ENCODE measurements around the gene DOP1A. TPM values are rescaled to one million over a fixed set of nuclear protein-coding genes. Genes with fewer than 3 reads are reported as not detected.

The DOP1A gene, protein sequence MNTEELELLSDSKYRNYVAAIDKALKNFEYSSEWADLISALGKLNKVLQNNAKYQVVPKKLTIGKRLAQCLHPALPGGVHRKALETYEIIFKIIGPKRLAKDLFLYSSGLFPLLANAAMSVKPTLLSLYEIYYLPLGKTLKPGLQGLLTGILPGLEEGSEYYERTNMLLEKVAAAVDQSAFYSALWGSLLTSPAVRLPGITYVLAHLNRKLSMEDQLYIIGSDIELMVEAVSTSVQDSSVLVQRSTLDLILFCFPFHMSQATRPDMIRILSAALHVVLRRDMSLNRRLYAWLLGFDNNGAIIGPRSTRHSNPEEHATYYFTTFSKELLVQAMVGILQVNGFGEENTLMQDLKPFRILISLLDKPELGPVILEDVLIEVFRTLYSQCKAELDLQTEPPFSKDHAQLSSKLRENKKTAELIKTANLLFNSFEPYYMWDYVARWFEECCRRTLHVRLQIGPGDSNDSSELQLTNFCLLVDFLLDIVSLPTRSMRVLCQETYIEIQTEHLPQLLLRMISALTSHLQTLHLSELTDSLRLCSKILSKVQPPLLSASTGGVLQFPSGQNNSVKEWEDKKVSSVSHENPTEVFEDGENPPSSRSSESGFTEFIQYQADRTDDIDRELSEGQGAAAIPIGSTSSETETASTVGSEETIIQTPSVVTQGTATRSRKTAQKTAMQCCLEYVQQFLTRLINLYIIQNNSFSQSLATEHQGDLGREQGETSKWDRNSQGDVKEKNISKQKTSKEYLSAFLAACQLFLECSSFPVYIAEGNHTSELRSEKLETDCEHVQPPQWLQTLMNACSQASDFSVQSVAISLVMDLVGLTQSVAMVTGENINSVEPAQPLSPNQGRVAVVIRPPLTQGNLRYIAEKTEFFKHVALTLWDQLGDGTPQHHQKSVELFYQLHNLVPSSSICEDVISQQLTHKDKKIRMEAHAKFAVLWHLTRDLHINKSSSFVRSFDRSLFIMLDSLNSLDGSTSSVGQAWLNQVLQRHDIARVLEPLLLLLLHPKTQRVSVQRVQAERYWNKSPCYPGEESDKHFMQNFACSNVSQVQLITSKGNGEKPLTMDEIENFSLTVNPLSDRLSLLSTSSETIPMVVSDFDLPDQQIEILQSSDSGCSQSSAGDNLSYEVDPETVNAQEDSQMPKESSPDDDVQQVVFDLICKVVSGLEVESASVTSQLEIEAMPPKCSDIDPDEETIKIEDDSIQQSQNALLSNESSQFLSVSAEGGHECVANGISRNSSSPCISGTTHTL (N-terminal part only)
- total RNA-seq (2022; extraction: Qiagen RNA extraction) = 2.2 to 4.3 TPM (median 2.7 TPM) in 5 replicates

DNA sequence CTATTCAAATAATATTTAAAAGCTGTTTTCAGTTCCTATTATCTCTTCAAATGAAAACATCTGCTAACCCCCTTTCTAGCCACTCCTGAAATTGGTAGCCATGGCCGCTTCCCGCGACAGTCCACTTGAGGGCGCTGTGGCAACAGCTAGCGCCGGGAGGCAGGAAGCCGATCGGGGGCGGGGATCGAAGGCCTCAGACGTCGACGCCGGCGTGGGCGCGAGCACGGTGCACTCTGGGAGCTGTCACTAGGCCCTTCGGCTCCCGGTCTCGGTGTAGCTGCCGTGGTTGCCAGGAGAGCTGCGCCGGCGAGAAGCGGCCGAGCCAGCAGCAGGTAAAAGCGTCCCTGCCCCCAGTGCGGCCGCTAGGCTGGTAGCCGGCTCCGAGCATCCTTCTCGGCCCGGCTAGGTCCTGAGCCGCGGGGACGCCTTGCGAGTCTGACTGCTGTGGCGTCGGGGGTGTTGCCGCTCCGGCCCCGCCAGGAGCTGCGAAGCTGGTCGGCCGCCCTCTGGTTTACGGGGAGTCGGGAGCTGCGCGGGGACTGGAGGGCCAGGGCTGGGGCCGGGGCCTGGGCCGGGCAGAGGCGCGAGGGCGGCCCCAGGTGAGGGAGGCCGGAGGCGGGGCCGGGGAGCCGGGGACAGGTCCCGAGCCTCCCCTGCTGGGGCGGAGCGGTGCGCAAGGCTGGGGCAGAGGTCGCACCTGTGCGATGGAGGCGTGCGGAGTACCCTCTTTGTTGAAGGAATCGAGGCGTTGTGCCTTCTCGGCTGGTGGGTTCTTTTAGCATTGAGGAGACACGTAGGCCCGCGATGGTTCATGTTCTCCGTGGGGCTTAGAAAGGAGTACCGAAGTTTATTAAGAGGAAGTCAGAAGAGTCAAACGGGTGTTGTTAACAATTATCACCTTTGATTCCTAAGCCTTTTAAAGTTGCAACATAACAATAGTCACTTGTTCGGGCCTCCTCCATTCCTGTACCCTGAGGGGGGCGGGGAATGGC, at the start of gene DOP1A:
TSS of gene DOP1A (plus strand) at position 224 of the 992 bp plus-strand sequence. CDS start 29,307 bp downstream, outside the sequence.

DNA sequence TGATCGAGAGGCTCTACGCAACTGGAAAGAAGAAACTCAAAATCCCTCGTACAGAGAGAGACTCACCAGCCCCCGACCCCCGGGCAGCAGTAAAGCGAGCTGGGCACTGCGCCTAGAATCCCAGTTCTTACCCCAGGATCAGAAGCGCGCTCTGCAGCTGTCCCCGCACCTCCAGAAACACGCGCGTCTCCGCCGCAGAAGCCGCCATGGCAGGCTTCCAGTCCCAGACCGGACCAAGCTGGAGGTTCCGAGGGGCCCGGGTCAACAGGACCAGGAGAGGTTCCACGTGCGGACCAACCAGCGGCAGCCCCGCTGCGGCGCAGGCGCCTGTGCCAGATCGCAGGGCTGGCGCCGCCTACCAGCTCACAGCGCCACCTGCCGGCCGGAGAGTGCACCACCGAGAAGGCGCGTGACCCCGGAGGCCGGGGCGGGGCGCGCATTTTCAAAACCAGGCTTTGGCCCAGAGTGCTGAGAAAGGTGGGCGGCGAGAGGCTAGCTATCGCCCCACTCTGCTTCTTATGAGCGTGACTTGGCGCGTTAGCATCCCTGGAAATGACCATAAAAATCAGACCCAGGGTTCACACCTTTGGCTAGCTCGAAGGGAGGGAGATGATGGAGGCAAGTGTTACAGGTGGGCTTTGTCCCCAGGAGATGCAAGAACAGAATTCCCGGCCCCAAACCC, 1.8 kb upstream of the DOP1A start, which contains the start of gene UBE3D:
TSS of gene UBE3D (minus strand) at position 331 of the 682 bp plus-strand sequence. CDS start at position 208, 123 bp downstream.

DNA sequence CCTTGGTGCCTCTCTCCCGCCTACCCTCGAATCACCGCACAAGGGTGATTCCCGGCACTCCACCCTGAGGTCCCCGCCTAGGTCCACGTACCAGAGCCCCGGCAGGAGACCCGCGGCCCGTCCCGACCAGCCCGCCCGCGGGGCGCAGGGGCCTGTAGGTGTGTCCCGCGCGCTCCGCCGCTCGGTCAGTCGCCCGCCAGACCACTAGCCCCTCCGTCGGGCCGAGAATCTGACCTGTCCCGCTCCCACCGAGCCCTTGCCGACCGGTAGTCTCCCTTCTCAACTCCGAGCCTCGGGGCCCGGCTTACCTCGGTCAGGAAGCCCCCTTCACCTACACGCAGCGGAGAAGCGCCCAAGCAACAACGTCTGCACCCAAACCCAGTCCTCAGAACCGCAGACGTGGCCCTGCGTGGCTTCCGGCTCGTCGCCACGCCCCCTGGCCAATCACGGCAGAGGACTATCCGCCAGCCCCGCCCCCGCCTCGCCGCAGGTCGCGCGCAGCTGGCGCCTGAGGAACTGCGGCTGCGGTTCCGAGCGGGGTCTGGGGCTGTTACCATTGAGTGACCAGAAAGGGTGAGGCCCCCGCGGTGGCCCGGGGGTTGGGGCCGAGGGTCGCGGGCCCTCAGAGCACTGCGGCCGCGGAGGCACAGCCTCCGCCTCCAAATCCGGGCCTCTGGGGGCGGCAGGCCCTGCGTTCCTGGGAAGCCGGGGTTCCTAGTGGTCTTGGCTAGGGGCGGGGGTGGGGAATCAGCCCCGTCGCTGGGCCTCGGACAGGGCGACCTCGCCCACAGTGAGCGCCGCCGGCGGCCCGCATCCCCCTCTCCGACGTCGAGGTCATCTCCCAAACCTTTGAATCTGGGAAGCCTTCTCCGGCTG, 125.6 kb downstream of the DOP1A start, which contains the start of the genes PGM3 and RWDD2A:
TSS of gene PGM3 (minus strand) at position 395 of the 876 bp plus-strand sequence. CDS start 2,253 bp downstream, outside the sequence.
TSS of gene RWDD2A (plus strand) at position 487 of the 876 bp plus-strand sequence. CDS start 1,095 bp downstream, outside the sequence.

Other genes starting within 250 kb of the DOP1A start
- 2.9 to 3.6 TPM (median 3.2 TPM) in 5 replicates for gene UBE3D, start 1.8 kb upstream of the DOP1A start, total RNA-seq (2022; extraction: Qiagen RNA extraction)
- 21.7 to 27.3 TPM (median 25.5 TPM) in 5 replicates for gene PGM3, start 125.6 kb downstream of the DOP1A start, total RNA-seq (2022; extraction: Qiagen RNA extraction)
- gene RWDD2A, start 125.7 kb downstream of the DOP1A start, total RNA-seq (2022; extraction: Qiagen RNA extraction) = 1.4 to 1.9 TPM (median 1.6 TPM) in 5 replicates